NCI-H2171 treated with DMSO at 0.1 percent for 48 hours (cell line): ENCODE measurements around the gene MMP12.
"Not testable (repeated sequence)": the region's sequence is repeated elsewhere in the genome, so short reads cannot be mapped to it uniquely, and the experiment has no call there.

Source experiments
- DNase-seq: peaks from one replicate; lab custom pipeline; 2025; lab: John Stamatoyannopoulos, UW

MMP12 gene

DNA sequence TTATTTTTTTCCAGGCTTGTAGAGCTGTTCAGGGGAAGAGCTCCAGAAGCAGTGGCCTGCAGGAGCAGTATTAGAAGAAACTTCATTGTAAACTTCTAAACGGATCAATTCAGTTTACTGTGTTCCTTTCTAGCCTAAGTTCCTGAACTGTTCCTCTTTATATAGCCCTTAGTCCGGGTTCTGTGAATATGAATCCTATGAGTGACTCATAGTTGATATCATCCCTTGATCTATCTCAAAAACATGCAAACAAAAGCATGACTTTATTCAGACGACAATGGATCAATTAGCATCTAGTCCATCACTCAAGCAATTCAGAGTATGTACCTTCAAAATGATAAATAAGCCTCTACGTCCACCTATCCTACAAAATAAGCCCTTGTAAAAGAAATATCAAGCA lies at the start of gene MMP12:
Gene MMP12, minus strand, starts transcription at position 131 of the 400 bp plus-strand sequence. Its CDS starts 45 bp downstream, at position 86.
- no peak for DNase-seq

DNA sequence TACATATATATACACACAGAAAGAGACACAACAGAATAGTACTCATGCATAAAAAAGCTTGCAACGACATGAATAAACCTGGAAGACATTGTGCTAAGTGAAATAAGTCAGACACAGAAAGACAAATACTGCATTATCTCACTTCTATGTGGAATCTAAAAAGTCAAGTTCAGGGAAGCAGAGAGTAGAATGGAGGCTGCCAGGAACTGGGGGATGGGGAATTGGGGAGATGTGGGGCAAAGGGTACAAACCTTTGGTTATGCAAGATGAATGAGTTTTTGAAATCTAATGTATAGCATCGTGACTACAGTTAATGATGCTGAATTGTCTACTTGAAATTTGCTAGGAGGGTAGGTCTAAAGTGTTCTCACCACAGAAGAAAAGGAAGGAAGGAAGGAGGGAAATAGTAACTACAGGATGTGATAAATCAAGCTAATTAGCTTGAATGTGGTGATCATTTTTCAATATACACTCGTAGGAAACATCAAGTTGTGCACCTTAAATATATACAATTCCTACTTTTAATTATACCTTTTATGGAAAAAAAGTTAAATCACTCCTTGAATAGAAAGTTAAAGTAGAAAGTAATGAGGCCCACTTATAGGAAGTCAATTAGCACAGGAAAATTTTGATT lies 46.9 kb upstream of the MMP12 start:
- no peak for DNase-seq

DNA sequence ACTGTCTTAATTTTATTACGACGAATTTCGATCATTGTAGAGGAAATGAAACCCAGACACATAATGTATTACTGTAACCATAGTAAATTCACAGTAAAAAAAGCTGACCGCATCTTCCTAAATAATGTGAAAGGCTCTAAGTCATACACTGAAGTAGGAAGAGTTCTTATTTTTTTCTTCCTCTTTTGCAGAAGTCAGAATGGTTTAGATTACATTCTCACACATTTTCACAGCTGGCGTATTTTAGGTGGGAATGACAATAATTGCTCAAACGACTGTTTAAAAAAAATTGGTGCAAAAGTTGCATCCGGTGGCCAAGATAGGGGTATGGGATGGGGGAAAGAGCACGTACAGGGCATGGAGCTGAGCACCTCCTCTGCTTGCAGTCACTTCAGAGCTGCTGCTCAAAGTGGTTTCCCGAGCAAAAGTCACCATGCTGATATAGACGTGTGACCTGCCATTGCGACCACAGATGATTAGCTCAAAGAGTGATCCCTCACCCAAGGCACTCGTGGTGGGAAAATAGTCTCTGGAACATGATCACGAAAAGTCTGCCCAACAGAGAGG lies 45.4 kb upstream of the MMP12 start:
- no peak for DNase-seq

- DNase-seq = no peak
These were observed 40.2 kb upstream of the MMP12 start for GRCh38 chr11:102915044-102915375.

DNA sequence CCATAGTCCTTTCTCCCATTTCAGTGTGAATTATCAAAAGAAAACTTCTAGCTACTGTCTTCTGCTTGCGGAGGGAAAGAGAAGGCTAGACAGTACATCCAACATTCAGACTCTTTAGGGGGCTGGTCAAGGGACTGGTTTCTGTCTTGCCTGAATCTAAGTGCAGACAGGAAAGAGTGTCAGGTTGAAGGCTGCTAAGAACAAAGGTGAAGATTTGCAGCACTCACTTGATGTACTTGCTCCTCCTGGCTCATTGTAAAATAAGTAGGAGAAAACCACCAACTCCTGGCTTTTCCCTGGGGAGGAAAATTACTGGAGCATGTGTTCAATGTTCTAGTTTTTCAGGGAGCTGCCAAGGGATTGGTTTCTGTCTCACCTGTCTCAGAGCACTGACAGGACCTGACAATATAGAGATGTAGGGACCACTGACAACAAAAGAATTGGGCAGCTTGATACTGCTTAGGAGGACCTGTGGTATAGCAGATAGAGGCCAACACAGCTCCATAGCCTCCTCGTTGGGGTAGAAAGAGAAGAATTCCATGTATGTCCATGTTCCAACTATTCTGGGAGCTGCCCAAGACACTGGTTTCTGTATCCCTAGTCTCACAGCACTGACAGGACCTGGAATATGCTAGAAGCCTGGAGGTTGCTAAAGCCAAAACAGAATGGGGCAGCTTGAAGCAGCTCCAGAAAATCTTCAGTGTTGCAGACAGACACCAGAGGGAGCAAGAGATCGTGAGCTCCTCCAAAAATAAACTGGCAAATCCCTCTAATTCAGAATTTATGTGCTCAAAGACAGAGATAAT lies 39.7 kb upstream of the MMP12 start:
- no peak for DNase-seq

- no peak for DNase-seq
These were observed 37.7 kb upstream of the MMP12 start for GRCh38 chr11:102912482-102912830.

GRCh38 chr11:102911758-102912481 lies 37.1 kb upstream of the MMP12 start:
- DNase-seq = no peak

DNA sequence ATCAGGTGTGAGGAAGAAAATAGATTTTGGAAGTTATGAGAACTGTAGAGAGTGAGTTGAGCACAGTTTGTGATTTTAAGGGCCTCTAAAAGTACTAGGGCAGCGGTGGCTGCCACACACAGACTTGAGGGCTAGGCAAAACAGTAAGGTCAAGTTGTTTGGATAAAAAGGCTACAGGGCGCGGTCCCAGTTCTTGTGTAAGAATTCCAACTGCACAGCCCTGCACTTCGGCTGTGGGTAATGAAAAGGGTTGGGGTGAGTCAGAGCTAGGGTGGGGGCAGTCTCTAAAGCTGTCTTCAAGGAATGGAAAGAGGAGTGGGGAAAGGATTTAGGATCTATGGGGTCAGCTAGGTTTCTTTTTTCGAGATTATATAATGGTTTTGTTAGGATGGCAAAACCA lies 31.1 kb upstream of the MMP12 start:
- not testable (repeated sequence) for DNase-seq

- DNase-seq = not testable (repeated sequence)
These were observed 29.1 kb upstream of the MMP12 start for GRCh38 chr11:102903895-102904294.

DNA sequence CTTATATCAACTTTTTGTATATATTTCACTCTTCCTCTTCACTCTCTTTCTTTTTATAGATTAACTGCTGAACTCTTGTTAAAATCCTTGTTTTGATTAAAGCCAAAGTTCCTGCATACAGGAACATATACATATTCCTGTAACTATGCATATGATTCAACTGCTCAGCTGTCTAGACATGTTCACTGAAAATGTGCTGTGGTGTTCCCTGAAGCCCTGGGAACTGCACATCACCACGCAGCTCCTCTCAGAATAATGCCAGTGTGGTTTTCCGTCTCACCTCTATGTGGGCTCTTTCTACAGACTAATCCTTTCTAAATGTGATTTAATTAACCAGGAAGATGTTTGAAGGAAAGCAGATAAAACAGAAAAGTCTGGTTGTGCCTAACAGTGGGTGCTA lies 25.6 kb upstream of the MMP12 start:
- no peak for DNase-seq

GRCh38 chr11:102891736-102892135 lies 17.0 kb upstream of the MMP12 start:
- DNase-seq = no peak

- no peak for DNase-seq
These were observed 12.2 kb upstream of the MMP12 start for GRCh38 chr11:102886999-102887398.

- no peak for DNase-seq
These were observed 8.4 kb upstream of the MMP12 start for GRCh38 chr11:102883141-102883540.

GRCh38 chr11:102882389-102883024 lies 7.7 kb upstream of the MMP12 start:
- DNase-seq = no peak

- no peak for DNase-seq
These were observed 5.0 kb upstream of the MMP12 start for GRCh38 chr11:102879801-102880200.

DNA sequence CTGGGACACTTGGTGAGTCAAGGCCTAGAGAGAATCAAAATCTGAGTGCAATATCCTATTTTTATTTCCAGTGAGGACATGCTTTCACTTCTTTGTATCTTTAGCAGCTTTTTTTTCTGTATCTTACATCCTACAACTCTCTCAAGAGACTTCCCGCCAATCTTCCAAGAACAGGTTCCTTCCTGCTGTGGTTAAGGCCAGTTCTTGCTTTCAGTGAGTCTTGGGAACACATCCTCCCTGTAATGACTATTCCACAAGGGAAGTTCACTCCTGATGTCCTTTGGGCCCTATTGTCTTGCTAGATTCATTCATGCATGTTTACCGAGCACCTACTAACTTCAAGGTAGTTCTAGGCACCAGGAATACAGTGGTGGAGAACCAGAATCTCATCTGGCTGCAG lies 3.8 kb upstream of the MMP12 start:
- no peak for DNase-seq

GRCh38 chr11:102869354-102869964 lies 5.3 kb downstream of the MMP12 start:
- not testable (repeated sequence) for DNase-seq

DNA sequence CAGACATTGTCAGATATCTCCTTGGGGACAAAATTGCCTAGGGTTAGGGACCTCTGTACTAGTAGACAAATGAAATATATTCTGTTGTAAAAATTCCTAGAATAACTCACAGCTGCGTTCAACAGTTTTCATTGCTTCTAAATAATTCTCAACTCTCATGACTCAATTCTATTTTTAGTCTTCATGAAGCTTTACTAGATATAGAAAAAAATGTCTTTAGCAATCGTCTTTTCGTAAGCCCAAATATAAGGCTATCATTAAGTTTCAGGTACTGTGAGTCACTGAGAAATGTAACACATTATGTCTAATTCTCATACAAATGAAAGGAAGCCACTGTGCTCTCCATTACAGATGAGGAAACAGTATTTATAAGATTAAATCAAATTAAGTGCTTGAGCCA lies 6.4 kb downstream of the MMP12 start:
- DNase-seq = no peak

DNA sequence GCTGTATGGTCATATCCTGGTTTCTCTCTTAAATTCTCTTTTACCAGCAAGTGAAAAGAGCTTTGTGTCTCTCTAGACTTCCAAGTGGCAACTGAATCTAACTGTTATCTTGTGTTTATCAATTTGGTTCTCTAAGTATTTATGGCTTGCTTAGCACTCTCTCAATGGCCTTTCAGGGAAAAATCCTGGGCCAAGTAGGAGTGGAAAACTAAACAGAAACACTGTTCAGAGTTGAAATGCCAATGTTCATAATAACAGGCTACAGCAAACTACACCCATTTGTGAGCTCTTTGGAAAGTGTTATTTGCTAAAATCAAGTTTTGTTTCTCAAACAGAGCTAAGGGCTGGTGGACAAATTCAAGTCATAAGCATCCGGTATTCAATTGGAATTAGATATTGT lies 10.1 kb downstream of the MMP12 start:
- no peak for DNase-seq

GRCh38 chr11:102853956-102854355 lies 20.8 kb downstream of the MMP12 start:
- no peak for DNase-seq

- DNase-seq = no peak
These were observed 21.7 kb downstream of the MMP12 start for GRCh38 chr11:102853055-102853454.
